ENCODE results near the gene EGFR. TPM values are rescaled to one million over a fixed set of nuclear protein-coding genes. Genes with fewer than 3 reads are reported as not detected.

Gene EGFR
- polyA plus RNA-seq, 1 donor from 2014 or later: 0.22 TPM

- no peaks in the 10 kb centered on the region for H4K20me1 ChIP-seq (ENCODE audit: insufficient read depth)
- H3K4me3 ChIP-seq (ENCODE audit: low read length): no peak overlapping the region
- no peaks in the 10 kb centered on the region for H3F3A ChIP-seq (ENCODE audit: insufficient read depth, low read length, poor library complexity, severe bottlenecking)
- no peak overlapping the region for H3K9ac ChIP-seq (ENCODE audit: low read length)
- H3K79me2 ChIP-seq (replicated peaks; ENCODE audit: insufficient read depth, low read length): no peaks in the 10 kb centered on the region
- no peaks in the 10 kb centered on the region for H3K9me2 ChIP-seq (ENCODE audit: insufficient read depth, low read length)
- H3K27ac ChIP-seq (ENCODE audit: low read length): no peak overlapping the region
- H3K9me3 ChIP-seq (ENCODE audit: low read length): no peaks in the 10 kb centered on the region
- TF ChIP-seq TAF1 (IDR thresholded peaks at IDR 0.05; ENCODE audit: low read depth) (no peak), RAD21 (conservative IDR thresholded peaks at IDR 0.05) (no peak), EP300 (conservative IDR thresholded peaks at IDR 0.05; ENCODE audit: poor library complexity, severe bottlenecking) (no peak), SMC3 (conservative IDR thresholded peaks at IDR 0.05; ENCODE audit: poor library complexity) (no peak), REST (IDR thresholded peaks at IDR 0.05; ENCODE audit: borderline replicate concordance) (no peak), POLR2AphosphoS5 (IDR thresholded peaks at IDR 0.05) (no peak), MXI1 (conservative IDR thresholded peaks at IDR 0.05; ENCODE audit: poor library complexity, severe bottlenecking) (no peak), CTCF (IDR thresholded peaks at IDR 0.05; ENCODE audit: poor library complexity, severe bottlenecking) (no peak), EZH2 (IDR thresholded peaks at IDR 0.05; ENCODE audit: borderline replicate concordance, insufficient read depth, low read length, poor library complexity, severe bottlenecking) (no peak)
- H3K27me3 ChIP-seq (ENCODE audit: insufficient read depth, low read depth, low read length): no peaks in the 10 kb centered on the region
- H3K4me2 ChIP-seq (ENCODE audit: low read length): no peak overlapping the region
- no peaks in the 10 kb centered on the region for H3K36me3 ChIP-seq (ENCODE audit: insufficient read depth, low read length)
- H2AFZ ChIP-seq (ENCODE audit: low read depth, low read length): no peak overlapping the region
These were observed 56.7 kb downstream of the EGFR start for GRCh38 chr7:55075464-55076021.

GRCh38 chr7:55077561-55078410 is 59.0 kb downstream of the EGFR start:
- Histone ChIP-seq H3K9ac (ENCODE audit: low read length) (no peak overlapping the region), H3K9me2 (ENCODE audit: insufficient read depth, low read length) (no peaks in the 10 kb centered on the region), H4K20me1 (ENCODE audit: insufficient read depth) (no peaks in the 10 kb centered on the region), H3K36me3 (ENCODE audit: insufficient read depth, low read length) (no peaks in the 10 kb centered on the region), H3K9me3 (ENCODE audit: low read length) (no peaks in the 10 kb centered on the region), H3K27ac (ENCODE audit: low read length) (no peak overlapping the region), H3K27me3 (ENCODE audit: insufficient read depth, low read depth, low read length) (no peaks in the 10 kb centered on the region), H3K4me2 (ENCODE audit: low read length) (no peak overlapping the region), H3K79me2 (replicated peaks; ENCODE audit: insufficient read depth, low read length) (no peaks in the 10 kb centered on the region), H3F3A (ENCODE audit: insufficient read depth, low read length, poor library complexity, severe bottlenecking) (no peaks in the 10 kb centered on the region), H2AFZ (ENCODE audit: low read depth, low read length) (no peak overlapping the region), H3K4me3 (ENCODE audit: low read length) (no peak overlapping the region)
- no peak for TF ChIP-seq TAF1 (IDR thresholded peaks at IDR 0.05; ENCODE audit: low read depth)
- no peak for TF ChIP-seq SMC3 (conservative IDR thresholded peaks at IDR 0.05; ENCODE audit: poor library complexity)
- no peak for TF ChIP-seq EZH2 (IDR thresholded peaks at IDR 0.05; ENCODE audit: borderline replicate concordance, insufficient read depth, low read length, poor library complexity, severe bottlenecking)
- no peak for TF ChIP-seq MXI1 (conservative IDR thresholded peaks at IDR 0.05; ENCODE audit: poor library complexity, severe bottlenecking)
- TF ChIP-seq POLR2AphosphoS5 (IDR thresholded peaks at IDR 0.05): no peak
- no peak for TF ChIP-seq CTCF (IDR thresholded peaks at IDR 0.05; ENCODE audit: poor library complexity, severe bottlenecking)
- no peak for TF ChIP-seq REST (IDR thresholded peaks at IDR 0.05; ENCODE audit: borderline replicate concordance)
- TF ChIP-seq RAD21 (conservative IDR thresholded peaks at IDR 0.05): no peak
- TF ChIP-seq EP300 (conservative IDR thresholded peaks at IDR 0.05; ENCODE audit: poor library complexity, severe bottlenecking): no peak

All from neural cell (in vitro differentiated cells).